ENCODE data around the gene APP. TPM values are rescaled to one million over a fixed set of nuclear protein-coding genes. Genes with fewer than 3 reads are reported as not detected.

Gene APP
- total RNA-seq, 1 donor from 2014 or later = 1,315 TPM

GRCh38 chr21:25831300-25831960 lies 339.1 kb downstream of the APP start:
- DNase-seq (ENCODE audit: low read depth, low spot score) = no peak

Data from pulmonary artery endothelial cell (primary cell).